Measurements from ENCODE around the gene ADGRB2.

Gene ADGRB2

GRCh38 chr1:31782421-31783410 lies 18.6 kb upstream of the ADGRB2 start:
- DNase-seq = peak; percentile 23

GRCh38 chr1:31781756-31782371 lies 17.7 kb upstream of the ADGRB2 start:
- DNase-seq = peak; percentile 39

- no peak for DNase-seq
Observed at GRCh38 chr1:31781138-31781755, 17.1 kb upstream of the ADGRB2 start.

GRCh38 chr1:31780632-31781031 lies 16.5 kb upstream of the ADGRB2 start:
- no peak for DNase-seq

- no peak for DNase-seq
Observed at GRCh38 chr1:31779687-31780086, 15.5 kb upstream of the ADGRB2 start.

- no peak for DNase-seq
Observed at GRCh38 chr1:31778763-31779488, 14.8 kb upstream of the ADGRB2 start.

- no peak for DNase-seq
Observed at GRCh38 chr1:31776516-31776915, 12.4 kb upstream of the ADGRB2 start.

GRCh38 chr1:31776032-31776431 lies 11.9 kb upstream of the ADGRB2 start:
- no peak for DNase-seq

GRCh38 chr1:31775210-31775999 lies 11.3 kb upstream of the ADGRB2 start:
- peak; percentile 50 for DNase-seq

GRCh38 chr1:31774495-31774894 lies 10.4 kb upstream of the ADGRB2 start:
- no peak for DNase-seq

GRCh38 chr1:31773861-31774260 lies 9.7 kb upstream of the ADGRB2 start:
- no peak for DNase-seq

GRCh38 chr1:31772669-31773248 lies 8.6 kb upstream of the ADGRB2 start:
- DNase-seq = no peak

GRCh38 chr1:31771891-31772668 lies 7.9 kb upstream of the ADGRB2 start:
- DNase-seq = no peak

GRCh38 chr1:31769720-31770390 lies 5.7 kb upstream of the ADGRB2 start:
- peak; percentile 79 for DNase-seq

GRCh38 chr1:31768939-31769704 lies 5.0 kb upstream of the ADGRB2 start:
- no peak for DNase-seq

GRCh38 chr1:31768407-31768907 lies 4.3 kb upstream of the ADGRB2 start:
- no peak for DNase-seq

- DNase-seq = no peak
Observed at GRCh38 chr1:31767225-31767624, 3.1 kb upstream of the ADGRB2 start.

- no peak for DNase-seq
Observed at GRCh38 chr1:31765516-31765915, 1.4 kb upstream of the ADGRB2 start.

GRCh38 chr1:31765041-31765467 lies 914 bp upstream of the ADGRB2 start:
- peak; percentile 37 for DNase-seq
